GM19455 (cell line): ENCODE results near the gene RASA3.
"Not testable (repeated sequence)": the region's sequence is repeated elsewhere in the genome, so short reads cannot be mapped to it uniquely, and the experiment has no call there.

Source experiments
- ATAC-seq: cut with Tn5 transposase; IDR thresholded peaks from one replicate; pipeline ENCODE4 v1.9.1; 2021; ENCODE audit not compliant: unreplicated experiment

Gene RASA3

DNA sequence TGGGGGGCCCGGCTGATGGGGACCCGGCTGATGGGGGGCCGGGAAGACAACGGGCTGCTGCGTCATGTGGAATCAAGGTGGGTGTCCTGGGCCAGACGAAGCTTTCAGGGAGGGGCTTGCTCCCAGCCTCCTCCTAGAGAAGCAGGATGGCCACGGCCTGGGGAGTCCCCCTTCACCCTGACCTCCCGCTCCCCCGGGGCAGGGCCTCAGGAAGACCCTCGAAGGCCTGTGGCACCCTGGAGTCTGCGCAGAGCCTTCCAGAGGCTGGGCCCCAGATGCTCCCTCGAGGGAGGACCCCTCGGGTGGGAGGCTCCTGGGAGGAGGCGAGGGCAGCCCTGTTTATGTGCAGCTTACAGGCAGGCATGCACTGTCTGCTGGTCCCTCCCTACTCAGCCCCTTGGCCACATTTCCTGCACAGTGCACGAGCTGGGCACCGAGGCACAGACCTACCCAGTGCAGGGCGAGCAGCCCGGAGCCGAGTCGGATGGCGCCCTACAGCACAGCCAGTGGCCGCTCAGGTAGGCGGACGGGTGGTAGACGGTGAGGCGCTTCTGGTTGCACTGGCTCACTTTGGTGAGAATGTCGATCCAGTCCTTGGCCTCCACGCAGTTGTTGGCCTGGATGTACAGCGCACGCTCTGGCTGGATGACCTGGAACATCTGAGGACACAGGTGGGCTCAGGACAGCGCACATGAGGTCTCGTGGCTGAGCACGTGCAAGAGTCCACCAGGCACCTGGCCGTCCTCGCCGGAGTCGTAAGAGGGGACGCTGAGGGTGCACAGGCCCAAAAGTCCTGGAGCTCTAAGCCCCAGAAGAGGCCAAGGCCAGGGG lies 136.1 kb downstream of the RASA3 start:
- no peak for ATAC-seq

DNA sequence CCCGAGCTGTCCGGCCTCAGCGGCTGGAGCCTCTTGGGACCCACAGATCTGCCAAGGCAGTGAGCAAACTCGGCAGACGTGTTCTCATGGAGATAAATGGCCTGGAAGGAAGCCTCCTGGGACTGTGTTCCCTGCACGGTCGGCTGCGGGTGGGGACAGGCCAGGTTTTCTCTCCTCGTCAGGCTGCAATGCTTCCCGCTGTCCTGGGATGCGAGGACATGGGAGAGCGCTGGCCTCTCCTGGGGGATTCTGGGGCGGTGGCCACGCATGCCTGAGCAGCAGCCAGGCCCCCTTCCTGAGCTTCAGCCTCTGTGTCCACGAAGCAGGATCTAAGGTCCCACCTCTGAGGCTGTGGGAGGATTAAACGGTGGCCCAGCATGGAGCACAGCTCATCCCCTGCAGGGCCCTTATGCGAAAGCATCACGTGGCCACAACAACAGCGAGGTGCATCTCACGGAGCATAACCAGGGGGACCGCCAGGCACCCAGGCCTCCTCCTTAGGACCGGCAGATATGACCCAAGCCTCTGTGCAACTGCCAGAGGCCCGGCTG lies 137.3 kb downstream of the RASA3 start:
- ATAC-seq = no peak

DNA sequence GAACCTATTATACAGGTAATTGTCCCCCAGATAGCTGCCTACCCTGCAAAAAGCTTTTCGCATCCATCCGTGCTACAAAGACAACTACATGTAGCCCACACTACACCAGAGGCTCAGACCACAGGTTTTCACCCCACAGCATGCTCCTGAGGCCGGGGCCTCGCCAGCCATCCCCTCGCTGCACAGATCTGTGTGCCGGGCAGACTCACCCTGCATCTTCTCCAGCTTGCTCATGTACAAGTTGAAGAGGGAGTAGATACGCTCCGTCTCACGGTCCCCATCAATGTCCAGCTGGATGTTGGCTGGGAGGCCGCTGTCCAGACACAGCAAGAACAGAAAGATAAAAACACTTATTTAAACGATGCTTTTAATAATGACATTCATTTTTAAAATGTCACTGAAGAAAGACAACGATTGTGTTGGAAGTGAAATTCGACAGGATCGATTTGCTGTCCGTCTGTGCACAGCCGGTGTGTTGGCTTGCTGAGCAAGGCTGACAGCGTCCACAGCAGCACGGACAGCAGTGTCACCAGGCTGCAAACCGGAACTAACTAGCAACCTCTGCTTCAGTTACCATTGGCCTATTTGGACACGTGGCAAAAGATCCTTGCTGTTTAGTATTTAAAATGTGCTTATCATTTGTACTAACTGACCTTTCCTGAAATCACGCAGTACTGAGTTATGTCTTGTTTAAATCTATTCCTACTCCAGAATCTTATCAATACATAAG lies 140.0 kb downstream of the RASA3 start:
- ATAC-seq = no peak

DNA sequence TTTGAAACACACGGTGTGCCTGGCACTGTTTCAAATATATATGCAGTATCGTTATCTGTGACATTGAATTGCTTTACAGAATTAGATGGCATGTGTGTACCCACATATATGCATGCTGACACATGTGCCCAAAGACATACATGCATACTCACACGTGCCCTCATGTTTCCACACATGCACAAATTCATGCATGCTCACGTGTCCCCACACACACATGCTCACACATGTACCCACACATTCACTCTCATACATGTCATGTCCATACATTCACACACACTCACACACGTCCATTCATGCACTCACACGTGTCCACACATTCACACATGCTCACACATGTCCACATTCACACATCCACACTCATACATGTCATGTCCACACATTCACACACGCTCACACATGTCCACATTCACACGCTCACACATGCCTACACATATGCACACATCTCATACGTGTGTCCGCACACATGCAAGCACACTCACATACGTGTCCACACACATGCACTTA lies 140.7 kb downstream of the RASA3 start:
- ATAC-seq = no peak

DNA sequence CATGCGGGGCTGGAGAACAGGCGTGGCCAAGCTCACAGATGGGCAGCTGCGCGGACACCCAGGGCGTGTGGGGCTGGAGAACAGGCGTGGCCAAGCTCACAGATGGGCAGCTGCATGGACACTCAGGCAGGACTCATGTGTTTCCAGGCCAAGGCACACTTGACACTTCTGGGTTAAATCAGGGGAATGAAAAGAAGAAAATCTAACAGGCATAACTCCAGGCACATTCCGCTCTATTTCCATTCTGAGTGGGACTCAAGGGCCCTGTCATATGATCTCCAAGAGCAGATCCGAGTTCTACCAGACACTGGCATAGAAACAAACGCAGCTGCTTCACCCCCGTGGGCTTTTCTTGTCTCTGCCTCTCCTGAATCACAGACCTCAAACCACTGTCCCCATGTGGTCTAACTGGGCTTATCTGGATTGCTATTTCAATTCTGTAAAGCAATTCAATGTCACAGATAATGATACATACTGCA lies 141.2 kb downstream of the RASA3 start:
- no peak for ATAC-seq

DNA sequence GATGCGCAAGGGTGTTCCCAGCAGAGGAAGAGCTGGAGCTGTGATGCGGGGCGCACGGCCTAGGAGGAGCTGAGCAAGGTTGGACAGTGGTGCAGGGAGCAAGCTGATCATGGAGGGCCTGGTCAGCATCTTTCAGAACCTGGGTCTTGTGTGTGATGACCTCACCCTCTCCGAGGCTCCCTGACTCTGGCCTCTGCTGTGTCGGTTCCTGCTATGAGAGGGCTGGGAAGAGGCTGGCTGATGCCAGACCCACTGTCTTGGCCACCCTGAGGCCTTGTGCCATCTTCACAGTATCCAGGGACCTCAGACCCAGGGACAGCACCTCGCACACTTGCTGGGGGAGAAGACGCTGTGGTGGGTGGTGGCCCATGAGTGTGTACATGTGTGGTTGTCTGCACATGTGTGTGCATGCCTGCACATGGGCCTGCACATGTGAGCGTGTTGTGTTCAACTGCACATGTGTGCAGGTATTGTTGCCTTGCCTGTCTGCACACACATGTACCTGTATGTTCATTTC lies 142.0 kb downstream of the RASA3 start:
- ATAC-seq = no peak

DNA sequence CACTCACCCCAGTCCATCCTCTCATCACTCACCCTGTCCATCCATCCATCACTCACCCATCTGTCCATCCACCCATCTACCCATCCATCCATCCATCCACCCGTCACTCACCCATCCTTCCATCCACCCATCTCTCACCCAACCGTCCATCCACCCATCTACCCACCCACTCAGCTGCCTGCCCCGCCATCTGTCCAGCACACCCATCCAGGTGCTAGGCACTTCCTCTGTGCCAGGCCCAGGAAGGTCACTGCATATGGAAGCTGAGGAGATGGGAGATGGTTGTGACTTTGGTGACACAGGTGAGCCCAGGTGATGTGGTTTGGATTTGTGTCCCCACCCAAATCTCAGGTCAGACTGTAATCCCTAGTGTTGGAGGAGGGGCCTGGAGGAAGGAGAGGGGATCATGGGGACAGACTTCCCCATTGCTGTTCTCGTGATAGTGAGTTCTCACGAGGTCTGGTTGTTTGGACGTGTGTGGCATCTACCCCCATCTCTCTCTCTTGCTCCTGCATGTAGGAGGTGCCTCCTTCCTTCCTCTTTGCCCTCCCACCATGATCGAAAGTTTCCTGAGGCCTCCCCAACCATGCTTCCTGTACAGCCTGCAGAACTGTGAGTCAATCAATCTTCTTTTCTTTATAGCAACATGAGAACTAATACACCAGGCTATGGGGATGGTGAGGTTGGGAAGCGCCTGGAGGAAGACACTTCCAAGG lies 142.7 kb downstream of the RASA3 start:
- no peak for ATAC-seq

DNA sequence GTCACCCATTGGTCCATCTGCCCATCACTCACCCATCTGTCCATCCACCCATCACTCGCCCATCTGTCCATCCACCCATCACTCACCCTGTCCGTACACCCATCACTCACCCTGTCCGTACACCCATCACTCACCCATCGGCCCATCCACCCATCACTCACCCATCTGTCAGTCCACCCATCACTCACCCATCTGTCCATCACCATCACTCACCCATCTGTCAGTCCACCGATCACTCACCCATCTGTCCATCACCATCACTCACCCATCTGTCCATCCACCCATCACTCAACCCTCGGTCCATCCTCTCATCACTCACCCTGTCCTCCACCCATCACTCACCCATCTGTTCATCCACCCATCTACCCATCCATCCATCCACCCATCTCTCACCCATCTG lies 143.6 kb downstream of the RASA3 start:
- not testable (repeated sequence) for ATAC-seq

DNA sequence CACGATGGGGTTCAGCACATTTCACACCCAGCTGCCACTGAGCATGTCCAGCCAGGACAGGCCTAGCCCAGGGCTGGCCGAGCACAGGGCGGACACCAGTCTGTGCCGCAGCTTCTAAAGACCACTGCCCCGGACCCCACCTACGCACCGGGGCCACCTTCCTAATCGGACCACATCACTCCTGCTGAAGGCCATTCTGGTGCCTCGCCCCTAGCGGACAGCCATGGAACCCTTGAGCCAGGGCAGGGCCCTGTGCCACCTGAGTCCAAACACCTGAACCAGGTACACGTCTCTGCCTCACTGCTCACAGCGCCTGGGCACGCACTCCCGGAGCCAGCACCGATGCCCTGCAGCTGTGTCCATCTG lies 150.1 kb downstream of the RASA3 start:
- no peak for ATAC-seq

DNA sequence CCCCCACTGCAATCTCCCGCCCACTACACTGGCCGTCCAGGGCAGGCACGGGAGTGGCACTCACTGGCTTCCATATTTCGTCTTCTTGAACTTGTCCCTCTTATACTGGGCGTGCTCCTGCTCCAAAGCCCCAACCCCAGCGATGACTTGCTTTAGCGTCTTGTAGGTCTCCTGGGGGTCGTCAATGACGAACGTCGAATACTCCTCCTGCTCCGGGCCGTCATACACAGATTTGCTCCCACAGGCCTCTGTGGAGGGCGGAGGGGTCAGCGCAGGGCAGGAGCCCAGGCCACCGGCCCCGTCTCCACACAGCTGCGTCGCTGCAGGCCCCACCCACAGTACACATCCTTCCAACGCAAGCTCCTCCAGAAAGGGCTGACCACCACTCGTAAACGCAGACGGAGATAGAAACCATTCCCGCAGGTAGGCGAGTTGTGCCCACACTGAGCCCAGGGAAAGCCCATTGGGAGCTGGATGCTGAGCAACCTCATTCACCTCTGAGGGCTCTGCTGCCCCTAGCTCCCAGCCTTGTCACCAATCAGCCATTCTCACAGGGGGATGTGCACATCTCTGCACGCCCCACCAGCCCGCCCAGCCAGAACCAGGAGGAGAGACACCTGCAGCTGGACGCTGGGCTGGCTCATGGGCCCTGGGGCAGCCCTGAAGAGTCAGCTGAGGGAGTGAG lies 150.7 kb downstream of the RASA3 start:
- no peak for ATAC-seq

DNA sequence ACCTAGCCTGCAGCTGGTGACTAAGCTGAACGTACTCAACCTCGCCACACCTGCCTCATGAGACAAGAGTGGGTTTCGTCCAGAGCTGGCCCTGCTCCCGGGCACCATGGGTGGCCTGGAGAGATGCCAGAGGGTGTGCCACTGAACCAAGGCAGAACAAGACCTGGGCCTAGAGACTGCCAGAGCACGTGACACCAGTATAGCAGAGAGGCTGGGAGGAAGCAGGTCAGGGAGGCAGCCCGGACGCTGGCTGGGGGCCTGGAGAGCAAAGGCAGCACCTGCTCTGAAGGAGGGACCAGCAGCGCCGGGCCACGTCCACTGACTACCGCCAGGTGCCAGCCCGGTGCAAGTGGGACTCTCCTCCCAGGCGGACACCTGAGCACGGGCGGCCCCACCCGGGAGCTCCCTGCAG lies 151.2 kb downstream of the RASA3 start:
- ATAC-seq = no peak

DNA sequence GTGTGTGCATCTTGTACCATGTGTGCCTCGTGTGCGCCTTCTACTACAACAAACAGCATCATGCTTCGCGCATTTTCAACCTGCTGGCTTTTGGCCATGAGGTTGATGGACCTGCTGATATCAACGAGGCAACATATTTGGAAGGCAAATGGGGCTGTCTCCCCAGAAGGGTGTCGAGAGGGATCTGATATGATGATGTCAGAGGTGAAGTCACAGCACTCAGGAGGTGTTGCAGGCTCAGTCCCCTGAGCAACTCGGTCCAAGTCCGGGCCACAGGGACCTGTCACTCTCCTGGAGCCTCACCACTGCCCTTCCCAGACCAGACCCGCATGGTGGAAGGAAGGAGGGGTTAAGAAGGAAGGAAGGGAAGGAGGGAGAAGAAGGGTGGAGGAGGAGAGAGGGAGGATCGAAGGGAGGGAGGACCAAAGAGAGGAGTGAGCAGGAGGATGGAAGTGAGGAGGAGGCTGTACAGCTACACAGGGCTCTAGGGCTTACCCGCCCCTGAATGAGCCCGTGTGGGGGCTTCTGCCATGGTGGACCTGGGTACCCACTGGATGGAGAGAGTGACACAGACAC lies 151.8 kb downstream of the RASA3 start:
- ATAC-seq = no peak

DNA sequence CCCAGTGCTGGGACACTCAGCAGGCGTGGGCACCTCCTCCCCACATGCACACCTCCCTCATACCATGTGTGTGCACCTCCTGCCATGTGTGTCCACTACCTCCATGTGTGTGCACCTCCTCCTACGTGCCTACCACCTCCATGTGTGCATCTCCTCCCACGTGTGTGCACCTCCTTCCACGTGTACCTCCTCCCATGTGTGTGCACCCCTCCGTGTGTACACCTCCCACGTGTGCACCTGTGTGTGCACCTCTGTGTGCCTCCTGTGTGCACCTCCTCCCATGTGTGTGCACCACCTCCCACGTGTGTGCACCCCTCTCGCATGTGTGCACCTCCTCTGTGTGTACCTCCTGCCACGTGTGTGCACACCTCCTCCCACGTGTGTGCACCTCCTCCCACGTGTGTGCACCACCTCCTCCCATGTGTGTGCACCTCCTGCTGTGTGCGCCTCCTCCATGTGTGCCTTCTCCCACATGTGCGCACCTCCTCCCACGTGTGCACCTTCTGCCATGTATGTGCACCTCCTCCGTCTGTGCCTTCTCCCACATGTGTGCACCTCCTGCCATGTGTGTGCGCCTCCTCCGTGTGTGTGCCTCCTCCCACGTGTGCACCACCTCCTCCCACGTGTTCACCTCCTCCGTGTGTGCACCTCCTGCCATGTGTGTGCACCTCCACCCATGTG lies 152.5 kb downstream of the RASA3 start:
- no peak for ATAC-seq

DNA sequence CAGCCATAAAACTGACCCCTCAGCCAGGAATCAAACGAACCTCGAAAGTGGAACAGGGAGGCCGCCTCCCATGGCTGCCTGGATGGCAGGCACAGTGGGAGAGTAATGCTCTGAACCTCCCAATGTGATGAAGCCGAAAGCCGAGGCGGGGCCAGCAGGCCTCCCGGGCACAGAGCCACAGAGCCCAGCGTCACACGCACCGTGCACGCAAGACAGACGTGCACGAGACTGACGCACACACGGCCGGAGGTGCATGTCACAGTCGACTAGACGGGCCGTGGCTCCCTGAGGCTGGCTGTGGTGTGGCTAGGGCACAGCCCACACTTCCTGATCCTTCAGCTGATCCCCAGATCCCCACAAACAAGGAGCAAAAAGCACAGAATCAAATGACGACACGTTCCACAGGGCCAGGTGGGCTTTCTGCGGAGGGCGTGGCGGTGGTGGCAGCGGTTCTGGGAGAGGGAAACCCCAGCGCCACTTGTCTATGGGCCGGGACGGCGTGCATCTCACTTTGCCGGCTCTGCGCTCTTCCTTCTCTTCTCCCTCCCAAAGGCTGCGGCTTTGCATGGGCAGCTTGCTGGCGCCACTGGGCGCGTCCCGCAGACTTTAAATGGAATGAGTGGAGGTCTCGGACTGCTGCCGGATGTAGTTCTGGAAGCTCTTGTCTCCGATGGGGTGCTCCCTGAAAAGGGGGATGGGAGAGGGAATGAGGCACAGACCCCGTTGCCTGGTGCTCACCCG lies 153.5 kb downstream of the RASA3 start:
- ATAC-seq = no peak

DNA sequence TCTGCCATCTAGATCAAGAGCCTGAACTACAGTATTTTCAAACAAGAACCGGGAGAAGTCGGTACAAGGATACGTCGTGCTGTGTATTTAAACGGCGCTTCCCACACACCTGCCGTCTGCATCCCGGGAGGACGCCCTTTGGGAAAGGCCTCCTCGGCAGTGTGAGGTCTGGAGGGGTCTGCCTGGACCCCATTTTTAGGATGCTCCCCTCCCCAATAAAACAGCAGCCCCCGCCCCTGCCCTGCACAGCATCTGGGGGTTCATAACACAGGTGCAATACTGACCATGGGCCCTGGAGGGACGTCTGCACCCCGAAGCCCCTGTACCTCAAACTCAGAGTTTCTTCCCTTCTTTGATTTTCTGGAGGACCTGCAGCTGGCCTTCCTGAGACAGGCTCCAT lies 154.4 kb downstream of the RASA3 start:
- no peak for ATAC-seq

DNA sequence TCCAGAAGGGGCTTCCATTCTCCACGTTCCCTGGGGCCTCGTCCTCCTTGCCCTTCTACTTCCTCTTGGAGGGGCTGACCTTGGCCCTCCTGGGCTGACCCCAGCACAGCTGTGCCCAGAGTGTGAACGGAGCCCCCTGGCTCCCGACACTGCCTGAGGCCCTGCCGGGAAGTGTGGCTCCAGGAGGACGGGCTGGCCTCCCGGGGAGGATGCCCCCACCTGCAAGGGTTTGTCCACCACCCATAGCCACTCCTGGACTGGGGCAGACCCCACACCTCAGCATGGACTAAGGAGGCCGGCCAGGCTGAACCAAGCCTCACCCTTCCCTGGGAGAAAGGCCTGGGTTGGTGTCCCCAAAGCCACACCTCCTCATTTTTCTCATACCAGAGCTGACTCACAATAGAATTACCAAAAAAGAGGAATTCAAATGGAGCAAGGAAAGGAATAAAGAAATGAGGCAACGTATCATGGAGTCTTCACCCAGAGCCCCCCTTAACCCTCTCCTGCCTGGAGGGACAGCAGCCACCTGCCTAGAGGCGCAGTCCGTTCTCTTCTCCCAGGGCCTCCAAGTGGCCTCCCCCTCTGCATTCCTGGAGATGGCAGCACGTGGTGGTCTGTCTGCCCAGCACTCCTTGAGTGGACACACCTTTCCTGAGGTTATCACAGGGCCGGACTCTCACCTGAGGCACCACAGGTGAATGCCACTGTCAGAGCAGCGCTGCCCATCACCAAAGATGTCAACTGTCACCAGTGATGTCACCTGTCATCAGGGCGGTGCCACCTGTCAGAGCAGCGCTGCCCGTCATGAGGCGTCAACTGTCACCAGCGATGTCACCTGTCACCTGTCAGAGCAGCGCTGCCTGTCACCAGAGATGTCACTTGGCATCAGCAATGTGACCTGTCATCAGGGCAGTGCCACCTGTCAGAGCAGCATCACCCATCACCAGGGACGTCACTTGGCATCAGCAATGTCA lies 155.4 kb downstream of the RASA3 start:
- ATAC-seq = no peak

DNA sequence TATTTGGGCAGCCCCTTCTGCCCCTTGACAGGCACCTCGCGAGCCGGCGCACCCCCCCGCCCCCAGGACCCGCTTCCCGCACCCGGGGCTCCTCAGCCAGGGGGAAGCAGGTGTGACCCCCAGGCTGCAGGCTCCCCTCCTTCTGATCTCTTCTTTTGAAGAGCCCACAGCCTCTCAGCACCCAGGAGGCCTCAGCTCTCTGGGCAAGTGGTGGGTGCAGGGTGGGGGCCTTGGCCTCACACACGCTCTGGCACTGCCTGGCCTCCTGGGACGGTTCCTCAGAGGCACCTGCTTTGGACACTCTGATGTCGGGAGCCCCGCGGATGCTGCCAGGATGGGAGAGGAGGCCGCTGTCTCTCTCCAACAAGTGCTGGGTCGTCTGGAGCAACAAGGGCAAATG lies 157.0 kb downstream of the RASA3 start:
- ATAC-seq = no peak
